ENCODE data around the gene MIB1. TPM values are rescaled to one million over a fixed set of nuclear protein-coding genes. Genes with fewer than 3 reads are reported as not detected.

The MIB1 gene
- total and polyA plus RNA-seq, 9 of the 15 experiments (the other 6 are each of a cell fraction or from before 2014, with no cell fraction given), result 7.2 to 43.8 (median 23.2) TPM

DNA sequence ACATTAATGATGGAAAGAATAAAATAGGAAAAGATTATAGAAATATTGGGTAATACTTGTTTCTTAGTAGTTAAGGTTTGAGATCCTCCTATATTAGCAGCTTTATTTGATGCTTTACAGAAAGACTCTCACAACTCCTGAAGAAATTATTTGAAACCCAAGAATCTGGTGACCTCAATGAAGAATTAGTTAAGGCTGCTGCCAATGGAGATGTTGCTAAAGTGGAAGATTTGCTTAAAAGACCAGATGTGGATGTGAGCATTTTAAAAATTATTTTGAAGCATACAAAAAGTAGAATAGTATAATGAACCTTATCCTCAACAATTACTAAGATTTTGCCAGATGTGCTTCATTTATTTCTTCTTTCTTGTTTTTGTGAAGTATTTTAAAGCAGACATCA is 59.1 kb downstream of the MIB1 start:
- no peak overlapping the region for H3K27ac ChIP-seq (ENCODE audit: extremely low read depth, low read depth, low read length)
- H3K4me2 ChIP-seq (ENCODE audit: insufficient read depth, low read length), result no peak overlapping the region
- H3K9me3 ChIP-seq (replicated peaks; ENCODE audit: control insufficient read depth, insufficient read depth, low read depth, low read length), result no peaks in the 10 kb centered on the region
- no peaks in the 10 kb centered on the region for H3K9me1 ChIP-seq (ENCODE audit: control insufficient read depth, insufficient read depth, low read length)
- no peak overlapping the region for H3K4me3 ChIP-seq
- no peaks in the 10 kb centered on the region for H3K27me3 ChIP-seq (ENCODE audit: control insufficient read depth in 2 of 2, insufficient read depth in 2 of 2, low read length in 2 of 2)
- TF ChIP-seq HEY1 (CRISPR knock-in tag; IDR thresholded peaks at IDR 0.05; ENCODE audit: borderline replicate concordance), result no peak
- no peak for TF ChIP-seq ELF4 (CRISPR knock-in tag; IDR thresholded peaks at IDR 0.05)
- TF ChIP-seq PKNOX1 (IDR thresholded peaks at IDR 0.05), result no peak
- no peak for TF ChIP-seq TCF7 (IDR thresholded peaks at IDR 0.05; ENCODE audit: borderline replicate concordance)
- TF ChIP-seq SREBF1 (IDR thresholded peaks at IDR 0.05; ENCODE audit: borderline replicate concordance, low read depth, low read length), result no peak
- TF ChIP-seq C11orf30 (IDR thresholded peaks at IDR 0.05; ENCODE audit: low read depth), result no peak
- TF ChIP-seq, protein P1, sequence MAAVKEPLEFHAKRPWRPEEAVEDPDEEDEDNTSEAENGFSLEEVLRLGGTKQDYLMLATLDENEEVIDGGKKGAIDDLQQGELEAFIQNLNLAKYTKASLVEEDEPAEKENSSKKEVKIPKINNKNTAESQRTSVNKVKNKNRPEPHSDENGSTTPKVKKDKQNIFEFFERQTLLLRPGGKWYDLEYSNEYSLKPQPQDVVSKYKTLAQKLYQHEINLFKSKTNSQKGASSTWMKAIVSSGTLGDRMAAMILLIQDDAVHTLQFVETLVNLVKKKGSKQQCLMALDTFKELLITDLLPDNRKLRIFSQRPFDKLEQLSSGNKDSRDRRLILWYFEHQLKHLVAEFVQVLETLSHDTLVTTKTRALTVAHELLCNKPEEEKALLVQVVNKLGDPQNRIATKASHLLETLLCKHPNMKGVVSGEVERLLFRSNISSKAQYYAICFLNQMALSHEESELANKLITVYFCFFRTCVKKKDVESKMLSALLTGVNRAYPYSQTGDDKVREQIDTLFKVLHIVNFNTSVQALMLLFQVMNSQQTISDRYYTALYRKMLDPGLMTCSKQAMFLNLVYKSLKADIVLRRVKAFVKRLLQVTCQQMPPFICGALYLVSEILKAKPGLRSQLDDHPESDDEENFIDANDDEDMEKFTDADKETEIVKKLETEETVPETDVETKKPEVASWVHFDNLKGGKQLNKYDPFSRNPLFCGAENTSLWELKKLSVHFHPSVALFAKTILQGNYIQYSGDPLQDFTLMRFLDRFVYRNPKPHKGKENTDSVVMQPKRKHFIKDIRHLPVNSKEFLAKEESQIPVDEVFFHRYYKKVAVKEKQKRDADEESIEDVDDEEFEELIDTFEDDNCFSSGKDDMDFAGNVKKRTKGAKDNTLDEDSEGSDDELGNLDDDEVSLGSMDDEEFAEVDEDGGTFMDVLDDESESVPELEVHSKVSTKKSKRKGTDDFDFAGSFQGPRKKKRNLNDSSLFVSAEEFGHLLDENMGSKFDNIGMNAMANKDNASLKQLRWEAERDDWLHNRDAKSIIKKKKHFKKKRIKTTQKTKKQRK (IDR thresholded peaks at IDR 0.05; ENCODE audit: borderline replicate concordance, low read depth, low read length), result no peak
- FAIRE-seq (no peak), DNase-seq (ENCODE audit: extremely low read depth in 1 of 4, low spot score in 3 of 4) (no peak), ATAC-seq (no peak)
- CTCF ChIA-PET (ENCODE audit: low intra/inter-chr PET ratio), result no interaction called here
- H3K4me1 ChIP-seq (replicated peaks in 1 of 2; ENCODE audit: control insufficient read depth in 2 of 2, insufficient read depth in 2 of 2, low read length in 2 of 2), result no peaks in the 10 kb centered on the region
- in situ Hi-C loops (cut with MboI), result no loop called here
- intact Hi-C loops (cut with micrococcal nuclease), result loop anchor here (10.0 kb wide), 1 partner anchor 55 kb away; no protein-coding TSS in a partner anchor
- H4K20me1 ChIP-seq (replicated peaks; ENCODE audit: control insufficient read depth, insufficient read depth, low read length), result no peaks in the 10 kb centered on the region
- BruUV-seq (replicated peaks), result no TSS peak
- H3K36me3 ChIP-seq (ENCODE audit: control insufficient read depth, insufficient read depth, low read length), result peaks cover 42% of the 10 kb centered on the region; the same call in 2 of the 3 replicates
- H3K9ac ChIP-seq (ENCODE audit: insufficient read depth in 1 of 2, low read depth in 2 of 2, low read length in 2 of 2), result no peak overlapping the region
- no peaks in the 10 kb centered on the region for H3K79me2 ChIP-seq (ENCODE audit: control insufficient read depth, insufficient read depth, low read length)
- POLR2A ChIA-PET, result interaction anchor here (0.8 kb wide), 1 partner anchor 13 kb away, joined by 4 read pairs; no protein-coding TSS in a partner anchor
- H2AFZ ChIP-seq (ENCODE audit: low read depth, low read length), result no peak overlapping the region
